HG03097 (cell line): ENCODE data around the gene TEDC1.
A peak's percentile ranks its signal among the peaks of the same experiment; 100 is the strongest.

Experiments used
- ATAC-seq: cut with Tn5 transposase; IDR thresholded peaks from one replicate; pipeline ENCODE4 v1.9.1; 2021; ENCODE audit not compliant: unreplicated experiment, low FRiP score

Gene TEDC1

DNA sequence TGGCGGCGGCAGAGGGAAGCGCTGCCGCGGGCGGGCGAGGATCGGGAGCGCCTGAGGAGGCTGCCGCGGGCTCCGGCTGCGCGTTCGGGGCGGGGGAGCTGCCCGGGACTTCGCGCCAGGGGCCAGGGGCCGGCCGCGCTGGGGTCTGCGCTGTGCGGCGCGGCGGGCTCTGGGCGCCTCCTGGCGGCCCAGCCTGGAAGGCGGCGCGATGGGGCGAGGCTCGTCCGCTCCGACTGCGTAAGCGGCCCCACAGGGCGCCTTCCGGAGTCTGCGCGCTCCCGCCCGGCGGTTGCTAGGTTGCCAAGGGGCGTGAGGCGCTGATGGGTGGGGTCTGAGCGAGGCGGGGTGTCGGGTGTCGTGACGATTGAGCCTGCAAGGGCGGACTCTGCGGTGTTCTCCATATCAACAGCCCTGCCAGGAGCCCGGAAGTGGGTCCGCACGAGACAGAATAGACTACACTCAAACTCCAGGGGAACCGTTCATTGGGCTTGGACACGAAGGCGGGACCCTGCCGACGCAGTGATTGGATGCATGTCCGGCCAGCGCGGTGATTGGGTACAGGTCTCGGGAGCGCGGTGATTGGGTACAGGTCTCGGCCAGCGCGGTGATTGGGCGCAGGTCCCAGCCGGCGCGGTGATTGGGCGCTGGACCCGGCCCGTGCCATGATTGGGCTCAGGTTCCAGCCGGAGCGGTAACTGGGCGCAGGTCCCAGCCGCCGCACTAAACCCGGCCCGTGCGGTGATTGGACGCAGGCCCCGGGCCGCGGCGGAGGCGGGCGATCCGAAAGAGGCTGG, at the start of gene TEDC1:
Gene TEDC1, plus strand, starts transcription at position 675 of the 794 bp plus-strand sequence. CDS start 130 bp downstream, outside the sequence.
- peak; percentile 69 for ATAC-seq

DNA sequence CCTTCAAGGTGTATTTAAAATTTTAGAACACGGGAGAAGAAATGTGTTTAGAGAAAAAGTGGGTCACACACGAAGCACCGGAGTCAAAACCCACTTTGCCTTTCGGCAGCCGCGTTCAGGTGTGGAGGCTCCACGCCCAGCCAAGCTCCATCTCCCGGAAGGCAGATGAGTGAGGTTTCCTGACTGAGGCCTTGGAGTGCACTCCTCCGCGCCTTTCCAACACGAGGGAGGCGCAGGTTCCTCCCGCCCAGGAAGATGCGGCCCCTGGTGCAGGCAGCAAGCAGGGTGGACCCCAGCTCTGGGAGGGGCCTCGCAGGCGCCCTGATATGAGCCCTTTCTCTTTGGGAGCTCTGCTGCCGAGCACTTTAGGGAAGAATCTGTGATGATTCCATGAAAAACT, 48.9 kb upstream of the TEDC1 start:
- ATAC-seq: no peak

DNA sequence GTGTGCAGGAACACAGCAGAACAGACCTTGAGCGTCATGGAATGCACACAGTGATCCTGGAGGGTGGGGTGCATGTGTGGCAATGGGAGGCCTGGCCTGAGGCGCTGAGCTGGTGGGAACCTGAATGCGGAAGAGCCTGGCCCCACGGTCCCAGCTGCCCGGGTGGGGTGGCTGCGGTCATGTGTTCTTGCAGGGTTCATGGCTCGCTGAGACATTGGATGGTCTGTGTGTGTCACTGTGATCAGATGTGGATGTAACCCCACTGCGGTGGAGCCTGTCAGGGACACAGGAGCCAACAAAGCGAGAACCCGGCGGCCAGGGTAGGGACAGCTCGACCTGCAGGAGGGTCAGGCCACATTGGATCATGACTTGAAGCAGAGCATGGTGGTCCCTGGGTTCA, 48.2 kb upstream of the TEDC1 start:
- ATAC-seq: no peak

GRCh38 chr14:105444859-105445258, 46.2 kb upstream of the TEDC1 start:
- no peak for ATAC-seq

DNA sequence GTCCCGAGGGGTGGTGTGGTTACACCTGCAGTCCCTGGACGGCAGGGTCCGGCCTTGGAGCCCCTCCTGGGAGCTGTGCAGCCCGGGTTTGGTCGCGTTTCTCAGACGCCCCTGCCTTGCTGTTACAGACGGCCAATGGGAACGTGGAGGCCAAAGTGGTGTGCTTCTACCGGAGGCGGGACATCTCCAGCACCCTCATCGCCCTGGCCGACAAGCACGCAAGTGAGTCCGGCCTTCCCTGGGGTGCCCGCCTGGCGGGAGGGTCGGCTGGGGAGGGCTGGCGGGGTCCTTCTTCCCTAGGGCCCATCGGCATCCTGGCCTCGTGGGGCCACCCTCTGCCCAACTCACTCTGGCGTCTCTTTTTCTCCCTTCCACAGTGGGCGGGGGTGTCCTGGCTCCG, 45.8 kb upstream of the TEDC1 start:
- ATAC-seq: no peak

DNA sequence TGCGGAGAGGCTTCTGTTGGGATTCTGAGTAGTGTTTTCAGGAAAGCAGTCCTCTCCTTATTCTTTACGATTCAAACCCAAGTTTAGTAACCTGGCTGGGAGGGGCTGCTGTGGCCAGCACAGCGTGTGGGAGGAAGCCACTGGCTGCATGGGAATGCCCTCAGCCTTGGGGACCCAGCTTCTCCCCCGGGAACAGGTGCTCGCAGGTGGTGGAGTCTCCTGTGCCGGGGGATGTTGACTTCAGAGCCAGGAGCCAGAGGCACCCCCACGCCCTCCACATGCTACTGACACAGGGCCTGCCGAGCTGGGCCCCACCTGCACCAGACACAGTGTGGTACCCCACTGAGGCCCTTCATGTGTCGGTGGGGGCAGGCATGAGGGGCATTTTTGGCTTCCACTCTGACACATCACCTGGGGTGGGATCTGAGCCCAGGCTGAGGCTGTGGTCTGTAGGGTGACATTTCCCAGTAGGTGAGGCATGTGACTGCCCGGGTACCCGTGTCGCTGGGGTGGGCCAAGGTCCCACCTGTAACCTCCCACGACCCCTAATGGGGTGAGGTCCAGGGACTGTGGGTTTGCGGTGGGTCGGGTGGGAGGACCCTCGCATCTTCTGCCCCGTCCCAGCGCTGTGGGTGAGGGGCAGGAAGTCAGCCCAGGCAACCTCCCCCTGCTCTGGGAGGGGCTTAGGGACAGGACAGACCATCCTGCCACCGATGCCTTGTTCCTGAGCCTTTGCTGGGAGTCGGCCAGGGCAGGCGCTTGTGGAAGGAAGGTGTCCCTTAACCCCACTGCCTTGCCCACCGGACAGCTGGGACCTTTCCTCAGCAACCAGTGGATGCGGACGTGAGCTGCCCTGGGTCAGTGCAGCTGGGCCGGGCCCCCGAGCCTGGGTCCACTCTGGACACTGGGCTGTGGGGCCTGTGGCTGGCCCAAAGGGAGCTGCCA, 44.9 kb upstream of the TEDC1 start:
- ATAC-seq: no peak

- ATAC-seq: no peak
These were observed 44.1 kb upstream of the TEDC1 start for GRCh38 chr14:105446971-105447370.

DNA sequence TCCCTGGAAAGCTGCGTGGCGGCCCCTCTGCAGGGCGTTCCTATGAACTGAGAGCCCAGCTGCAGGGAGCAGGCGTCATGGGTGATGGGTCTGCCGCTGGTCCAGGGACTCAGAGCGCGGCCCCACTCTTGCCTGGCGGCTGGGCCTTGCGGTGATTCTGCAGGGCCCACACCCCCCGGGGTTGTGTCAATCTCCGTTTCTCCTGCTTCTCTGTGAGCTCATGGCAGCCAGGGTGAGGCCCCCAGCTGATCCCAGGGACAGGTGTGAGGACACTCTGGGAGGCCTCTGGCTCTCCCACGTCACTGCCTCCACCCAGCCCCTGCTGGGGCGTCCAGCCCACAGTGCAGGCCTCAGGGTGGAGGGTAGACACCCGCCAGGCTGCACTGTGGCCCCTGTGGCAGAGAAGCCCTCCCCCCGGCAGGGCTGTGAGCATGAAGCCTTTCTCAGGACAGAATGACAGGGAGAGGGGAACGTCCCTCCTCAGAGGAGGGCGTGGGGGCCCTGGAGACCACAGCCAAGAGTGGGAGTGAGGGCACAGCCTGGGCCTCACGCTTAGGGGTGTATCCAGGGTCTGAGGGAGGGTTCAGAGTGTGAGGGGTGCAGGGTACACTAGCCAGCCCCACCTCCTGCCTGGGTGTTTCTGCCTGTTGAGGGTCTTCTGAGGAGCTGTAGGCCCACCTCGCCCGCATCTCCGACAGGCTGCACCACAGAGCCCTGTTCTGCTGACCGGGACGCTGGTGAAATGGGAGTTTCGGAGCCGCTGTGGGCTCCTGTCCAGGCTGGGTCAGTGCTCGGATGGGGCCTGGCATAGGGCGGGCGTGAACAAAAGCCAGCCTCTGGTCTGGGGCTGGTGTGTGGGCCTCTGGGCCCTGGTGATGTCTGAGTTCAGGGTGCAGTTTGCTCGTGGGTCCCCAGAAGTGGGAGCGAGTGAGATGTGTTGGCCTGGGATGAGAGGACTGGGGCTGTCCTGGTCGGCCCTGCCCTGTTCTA, 43.1 kb upstream of the TEDC1 start:
- ATAC-seq: no peak

DNA sequence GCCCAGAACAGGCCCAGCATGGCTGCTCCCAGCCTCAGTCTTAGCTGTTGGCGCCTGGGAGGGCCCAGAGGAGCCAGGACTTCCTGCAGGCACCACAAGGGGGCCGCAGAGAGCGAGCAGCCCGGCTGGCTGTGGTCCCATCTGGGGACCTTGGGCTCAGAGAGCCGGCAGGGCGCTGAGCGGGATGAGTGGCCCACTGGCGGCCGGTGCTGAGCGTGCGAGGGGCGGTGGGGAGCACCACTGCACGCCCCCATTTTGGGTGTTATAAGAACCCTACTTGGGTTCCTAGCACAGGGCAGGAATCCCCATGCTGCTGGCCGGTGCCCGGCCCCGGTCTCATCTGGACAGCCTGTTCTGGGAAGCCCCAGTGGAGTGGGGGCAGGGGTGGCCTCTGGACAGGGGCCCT, 42.3 kb upstream of the TEDC1 start:
- no peak for ATAC-seq

DNA sequence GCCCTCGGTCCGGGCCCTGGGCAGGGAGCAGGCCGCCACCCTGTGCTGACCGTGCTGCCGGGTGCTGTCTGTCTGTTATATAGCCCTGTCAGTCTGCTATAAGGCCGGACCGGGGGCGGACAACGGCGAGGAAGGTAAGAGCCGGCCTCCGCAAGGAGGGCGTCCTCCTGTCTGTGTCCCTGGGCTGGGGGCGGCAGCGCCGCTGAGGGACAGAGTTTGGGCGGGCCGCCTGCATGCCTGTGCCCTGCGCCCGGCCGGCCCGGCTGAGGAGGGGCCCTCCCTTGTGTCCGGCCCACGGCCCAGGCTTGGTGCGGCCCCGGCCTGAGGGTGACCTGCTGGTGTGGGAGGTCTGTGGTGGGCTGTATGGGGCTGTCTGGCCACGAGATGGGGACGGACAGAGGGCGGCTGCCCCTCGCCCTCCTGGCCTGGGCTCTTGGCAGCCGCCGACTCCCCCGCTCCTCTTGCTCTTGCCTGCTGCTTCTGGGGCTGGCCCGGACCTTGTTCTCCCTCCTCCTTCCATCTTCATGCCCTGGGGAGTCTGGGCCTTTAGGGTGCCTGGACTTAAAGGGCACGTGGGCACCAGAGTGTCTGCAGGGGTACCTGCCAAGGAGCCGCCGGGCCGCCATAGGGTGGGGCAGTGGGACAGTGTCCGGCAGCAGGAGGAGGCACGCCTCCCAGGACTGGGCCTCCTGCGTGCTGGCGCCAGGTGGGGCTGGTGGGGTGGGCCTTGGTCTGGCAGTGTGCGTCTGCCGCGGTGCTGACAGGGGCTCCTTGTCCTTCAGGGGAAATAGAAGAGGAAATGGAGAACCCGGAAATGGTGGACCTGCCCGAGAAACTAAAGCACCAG, 41.5 kb upstream of the TEDC1 start:
- ATAC-seq: no peak

DNA sequence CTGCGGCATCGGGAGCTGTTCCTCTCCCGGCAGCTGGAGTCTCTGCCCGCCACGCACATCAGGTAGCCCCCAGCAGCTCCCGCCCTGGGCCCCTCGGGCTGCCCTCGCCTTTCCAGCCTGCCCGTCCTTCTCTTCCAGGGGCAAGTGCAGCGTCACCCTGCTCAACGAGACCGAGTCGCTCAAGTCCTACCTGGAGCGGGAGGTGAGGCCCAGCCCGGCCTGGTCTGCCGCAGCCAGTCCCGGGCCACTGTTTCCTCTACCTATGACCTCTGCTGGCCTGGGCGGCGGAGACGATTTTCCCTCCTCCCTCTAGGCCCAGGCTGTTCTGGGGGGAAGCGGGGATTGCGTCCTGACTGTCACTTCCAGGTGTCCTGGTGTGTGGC, 40.9 kb upstream of the TEDC1 start:
- ATAC-seq: no peak

- no peak for ATAC-seq
These were observed 40.0 kb upstream of the TEDC1 start for GRCh38 chr14:105450864-105451720.

DNA sequence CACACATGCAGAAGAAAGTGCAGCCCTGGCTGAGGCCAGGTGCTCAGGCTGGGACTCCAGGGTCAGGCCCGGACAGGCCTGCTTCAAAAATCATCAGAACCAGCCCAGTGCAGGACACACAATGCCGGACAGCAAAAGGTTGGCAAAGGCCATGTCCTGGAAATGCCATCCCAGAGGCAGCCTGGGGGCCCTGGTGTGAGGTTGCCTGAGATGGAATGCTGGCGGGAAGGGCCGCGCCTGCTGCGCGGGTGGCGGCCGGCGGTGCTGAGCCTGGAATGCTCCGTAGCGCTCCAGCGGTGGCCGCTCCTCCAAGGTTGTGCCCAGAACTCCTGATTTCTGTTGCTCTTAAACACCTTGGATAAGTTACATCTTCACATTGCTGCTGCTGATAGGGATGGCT, 38.1 kb upstream of the TEDC1 start:
- no peak for ATAC-seq

DNA sequence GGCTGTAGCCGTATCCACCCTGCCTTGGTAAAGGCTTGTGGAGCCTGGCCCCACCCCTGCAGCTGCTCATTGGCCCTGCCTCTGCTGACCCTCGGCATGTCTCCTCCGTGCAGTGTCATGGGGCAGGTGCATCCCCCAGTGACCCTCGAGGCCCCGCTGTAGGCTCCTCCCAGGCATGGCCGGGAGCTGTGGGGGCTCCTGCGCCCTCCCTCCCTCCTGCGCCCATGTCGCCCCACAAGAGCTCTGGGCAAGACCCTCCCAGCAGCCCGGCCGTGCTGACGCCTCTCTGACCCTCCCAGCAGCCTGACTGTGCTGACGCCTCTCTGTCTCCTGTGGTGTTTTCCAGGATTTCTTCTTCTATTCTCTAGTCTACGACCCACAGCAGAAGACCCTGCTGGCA, 37.2 kb upstream of the TEDC1 start:
- ATAC-seq: no peak

- no peak for ATAC-seq
These were observed 35.9 kb upstream of the TEDC1 start for GRCh38 chr14:105455086-105455640.

GRCh38 chr14:105455766-105456660, 35.0 kb upstream of the TEDC1 start:
- no peak for ATAC-seq
